MCF 10A (cell line): ENCODE data around the gene DHRS7B. TPM values are rescaled to one million over a fixed set of nuclear protein-coding genes. Genes with fewer than 3 reads are reported as not detected.

ENCODE experiments used
- BruUV-seq: library from RNA; stranded (reverse); fragments of 400-500 nt; replicated peaks from 2 replicates; lab custom pipeline; 2021; lab: Mats Ljungman, UMichigan
- CTCF ChIA-PET: fragments of 300-600 bp; sonication (Branson Sonifier 250); formaldehyde crosslinking; extraction: SDS; loops from one replicate; lab custom pipeline; 2021; ENCODE audit warnings: antibody characterized with exemption, inconsistent platforms; lab: Yijun Ruan, JAX
- POLR2A ChIA-PET: fragments of 300-600, 350-650 bp; sonication (Branson Sonifier 250); formaldehyde crosslinking; extraction: SDS; loops from one replicate; lab custom pipeline; 2020; ENCODE audit warnings: antibody characterized with exemption, inconsistent platforms; lab: Yijun Ruan, JAX
- DNase-seq: peaks from one replicate; pipeline ENCODE4 v3.0.0-alpha.2; 2018; ENCODE audit not compliant: unreplicated experiment
- H3K27ac Mint-ChIP-seq: one replicate; pipeline ENCODE4 v1.8.0; 2022; ENCODE audit warnings: mild to moderate bottlenecking, low read depth, mixed read lengths; ENCODE audit not compliant: unreplicated experiment
- H3K27me3 Mint-ChIP-seq: one replicate; pipeline ENCODE4 v1.8.0; 2022; ENCODE audit warnings: mixed read lengths; ENCODE audit not compliant: insufficient read depth, unreplicated experiment
- H3K36me3 Mint-ChIP-seq: one replicate; pipeline ENCODE4 v1.8.0; 2022; ENCODE audit warnings: mild to moderate bottlenecking, moderate library complexity, mixed read lengths; ENCODE audit not compliant: insufficient read depth, unreplicated experiment
- H3K4me1 Mint-ChIP-seq: one replicate; pipeline ENCODE4 v1.8.0; 2022; ENCODE audit warnings: mixed read lengths; ENCODE audit not compliant: insufficient read depth, unreplicated experiment
- H3K4me3 Mint-ChIP-seq: one replicate; pipeline ENCODE4 v1.8.0; 2022; ENCODE audit warnings: mild to moderate bottlenecking, moderate library complexity, mixed read lengths; ENCODE audit not compliant: unreplicated experiment
- H3K9me3 Mint-ChIP-seq: one replicate; pipeline ENCODE4 v1.8.0; 2022; ENCODE audit warnings: mixed read lengths; ENCODE audit not compliant: unreplicated experiment
- CTCF ChIP-seq: fragments of 200-600 bp; IDR thresholded peaks from one replicate; pipeline ENCODE4 v1.8.0; 2022; ENCODE audit warnings: antibody characterized with exemption, mild to moderate bottlenecking; ENCODE audit not compliant: unreplicated experiment
- intact Hi-C: fragments of 100-400 bp; cut with micrococcal nuclease; formaldehyde crosslinking; loops from 2 replicates; pipeline ENCODE4 v1.14.1; 2022
- total RNA-seq: library from RNA; stranded (reverse); gene quantifications from 2 replicates; pipeline ENCODE4 v1.2.3, GENCODE V29; 2022

DHRS7B gene
- total RNA-seq, 1 experiment from 2014 or later: 18.0 TPM

GRCh38 chr17:21165922-21166594, 39.3 kb downstream of the DHRS7B start:
- H3K9me3 Mint-ChIP-seq: no peaks in the 10 kb centered on the region
- no peak overlapping the region for H3K27ac Mint-ChIP-seq
- no TSS peak for BruUV-seq
- intact Hi-C loops: no loop called here
- no peak for TF ChIP-seq CTCF
- no peaks in the 10 kb centered on the region for H3K36me3 Mint-ChIP-seq
- ChIA-PET CTCF (interaction anchor here (0.6 kb wide), 1 partner anchor 151 kb away, joined by 3 read pairs; no protein-coding TSS in a partner anchor), POLR2A (interaction anchor here (0.7 kb wide), 1 partner anchor 66 kb away, joined by 3 read pairs; no protein-coding TSS in a partner anchor)
- no peak for DNase-seq
- H3K4me3 Mint-ChIP-seq: no peak overlapping the region
- no peaks in the 10 kb centered on the region for H3K27me3 Mint-ChIP-seq
- no peaks in the 10 kb centered on the region for H3K4me1 Mint-ChIP-seq

- no peaks in the 10 kb centered on the region for H3K27me3 Mint-ChIP-seq
- DNase-seq: no peak
- no peak for TF ChIP-seq CTCF
- intact Hi-C loops: no loop called here
- ChIA-PET POLR2A (interaction anchor here (0.7 kb wide), 1 partner anchor 67 kb away, joined by 3 read pairs; no protein-coding TSS in a partner anchor), CTCF (interaction anchor here (0.6 to 0.7 kb wide), 2 partner anchors 151 to 349 kb away, joined by 3 read pairs; no protein-coding TSS in a partner anchor)
- no peak overlapping the region for H3K4me3 Mint-ChIP-seq
- no peaks in the 10 kb centered on the region for H3K36me3 Mint-ChIP-seq
- BruUV-seq: no TSS peak
- H3K9me3 Mint-ChIP-seq: no peaks in the 10 kb centered on the region
- H3K27ac Mint-ChIP-seq: no peak overlapping the region
- no peaks in the 10 kb centered on the region for H3K4me1 Mint-ChIP-seq
Observed at GRCh38 chr17:21166595-21167210, 39.9 kb downstream of the DHRS7B start.

GRCh38 chr17:21167303-21167702, 40.5 kb downstream of the DHRS7B start:
- Mint-ChIP-seq H3K4me3 (no peak overlapping the region), H3K9me3 (no peaks in the 10 kb centered on the region), H3K27ac (no peak overlapping the region), H3K36me3 (no peaks in the 10 kb centered on the region), H3K27me3 (no peaks in the 10 kb centered on the region), H3K4me1 (no peaks in the 10 kb centered on the region)
- intact Hi-C loops: no loop called here
- no TSS peak for BruUV-seq
- DNase-seq: no peak
- ChIA-PET CTCF (interaction anchor here (0.7 kb wide), 1 partner anchor 349 kb away, joined by 3 read pairs; no protein-coding TSS in a partner anchor), POLR2A (no interaction called here)
- TF ChIP-seq CTCF: no peak

- no peak overlapping the region for H3K4me3 Mint-ChIP-seq
- no peak for DNase-seq
- H3K27me3 Mint-ChIP-seq: no peaks in the 10 kb centered on the region
- no peak overlapping the region for H3K27ac Mint-ChIP-seq
- intact Hi-C loops: no loop called here
- TF ChIP-seq CTCF: no peak
- no peaks in the 10 kb centered on the region for H3K36me3 Mint-ChIP-seq
- CTCF ChIA-PET: interaction anchor here (0.6 kb wide), 1 partner anchor 51 kb away, joined by 3 read pairs; no protein-coding TSS in a partner anchor
- no peaks in the 10 kb centered on the region for H3K9me3 Mint-ChIP-seq
- POLR2A ChIA-PET: no interaction called here
- BruUV-seq: no TSS peak
- H3K4me1 Mint-ChIP-seq: no peaks in the 10 kb centered on the region
Observed at GRCh38 chr17:21168555-21168865, 41.7 kb downstream of the DHRS7B start.
